ENCODE data around the gene EXOC5.

DNA sequence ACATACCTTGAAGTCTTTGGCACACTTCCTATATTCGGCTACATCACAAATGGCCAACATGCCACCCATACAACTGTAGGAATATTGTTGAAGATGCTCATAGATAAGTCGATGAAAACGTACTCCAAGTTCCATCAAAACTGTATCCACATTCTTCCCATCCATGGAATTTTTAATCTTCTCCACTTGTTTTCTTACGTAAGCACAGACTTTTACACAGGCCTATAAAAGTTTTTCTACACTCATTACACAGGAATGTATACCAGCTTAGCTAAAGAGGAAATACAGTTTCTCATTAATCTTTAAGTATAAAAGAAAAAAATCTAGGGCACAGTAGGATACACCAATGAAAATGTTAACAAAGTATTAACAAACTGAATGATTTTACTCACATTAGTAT lies 59.1 kb downstream of the EXOC5 start:
- TF ChIP-seq POLR2AphosphoS5 (IDR thresholded peaks at IDR 0.05), result no peak
- TF ChIP-seq POLR2A (IDR thresholded peaks at IDR 0.05), result no peak

All from suprapubic skin (tissue), 4 donors.